ENCODE measurements around the gene TLX1. TPM values are rescaled to one million over a fixed set of nuclear protein-coding genes. Genes with fewer than 3 reads are reported as not detected.

TLX1 gene
- total RNA-seq, 1 donor from 2014 or later, result not detected

DNA sequence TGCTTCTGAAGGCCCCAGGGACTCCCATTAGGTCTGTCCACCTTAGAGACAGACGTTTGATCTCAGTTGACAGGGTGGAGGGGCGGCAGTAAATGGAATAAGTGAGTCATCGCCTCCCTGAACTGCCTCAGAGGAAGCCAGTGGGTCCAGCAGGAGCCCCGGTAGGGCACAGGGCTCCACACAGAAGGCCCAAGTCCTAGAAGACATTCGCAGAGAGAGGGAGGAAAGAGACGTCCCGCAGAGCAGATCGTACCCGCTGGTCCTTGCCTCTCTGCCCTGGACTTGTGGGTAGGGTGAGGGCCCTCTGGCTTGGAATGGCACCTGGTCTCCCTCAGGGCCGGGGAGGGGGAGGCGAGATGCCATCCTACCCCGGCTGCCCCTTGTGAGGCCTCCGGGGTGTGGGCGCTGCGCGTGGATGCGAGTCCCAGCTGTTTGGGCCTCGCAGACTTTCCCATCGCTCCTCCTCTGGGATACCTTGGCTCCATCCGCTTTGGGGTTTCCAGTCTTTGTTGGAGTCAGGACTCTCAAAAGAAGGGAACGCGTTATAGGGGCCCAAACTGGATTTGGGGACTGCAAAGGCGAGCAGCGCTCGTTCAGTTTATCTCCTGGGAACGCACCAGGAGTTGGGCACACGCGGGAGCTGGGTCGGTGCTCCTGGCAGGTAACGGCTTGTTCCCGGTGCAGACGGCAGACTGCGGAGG, 5.1 kb downstream of the TLX1 start:
- H3K36me3 ChIP-seq, result no peaks in the 10 kb centered on the region
- no peak overlapping the region for H3K4me3 ChIP-seq
- no peak for DNase-seq
- H3K4me1 ChIP-seq, result peaks cover 63% of the 10 kb centered on the region
- TF ChIP-seq, protein P1, sequence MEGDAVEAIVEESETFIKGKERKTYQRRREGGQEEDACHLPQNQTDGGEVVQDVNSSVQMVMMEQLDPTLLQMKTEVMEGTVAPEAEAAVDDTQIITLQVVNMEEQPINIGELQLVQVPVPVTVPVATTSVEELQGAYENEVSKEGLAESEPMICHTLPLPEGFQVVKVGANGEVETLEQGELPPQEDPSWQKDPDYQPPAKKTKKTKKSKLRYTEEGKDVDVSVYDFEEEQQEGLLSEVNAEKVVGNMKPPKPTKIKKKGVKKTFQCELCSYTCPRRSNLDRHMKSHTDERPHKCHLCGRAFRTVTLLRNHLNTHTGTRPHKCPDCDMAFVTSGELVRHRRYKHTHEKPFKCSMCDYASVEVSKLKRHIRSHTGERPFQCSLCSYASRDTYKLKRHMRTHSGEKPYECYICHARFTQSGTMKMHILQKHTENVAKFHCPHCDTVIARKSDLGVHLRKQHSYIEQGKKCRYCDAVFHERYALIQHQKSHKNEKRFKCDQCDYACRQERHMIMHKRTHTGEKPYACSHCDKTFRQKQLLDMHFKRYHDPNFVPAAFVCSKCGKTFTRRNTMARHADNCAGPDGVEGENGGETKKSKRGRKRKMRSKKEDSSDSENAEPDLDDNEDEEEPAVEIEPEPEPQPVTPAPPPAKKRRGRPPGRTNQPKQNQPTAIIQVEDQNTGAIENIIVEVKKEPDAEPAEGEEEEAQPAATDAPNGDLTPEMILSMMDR (IDR thresholded peaks at IDR 0.05; ENCODE audit: borderline replicate concordance), result no peak
- no peak overlapping the region for H3K27ac ChIP-seq (replicated peaks)
- H3K27me3 ChIP-seq (ENCODE audit: low read depth), result peaks cover 100% of the 10 kb centered on the region
- intact Hi-C loops (cut with micrococcal nuclease), result no loop called here
- H3K9me3 ChIP-seq (replicated peaks), result no peaks in the 10 kb centered on the region

DNA sequence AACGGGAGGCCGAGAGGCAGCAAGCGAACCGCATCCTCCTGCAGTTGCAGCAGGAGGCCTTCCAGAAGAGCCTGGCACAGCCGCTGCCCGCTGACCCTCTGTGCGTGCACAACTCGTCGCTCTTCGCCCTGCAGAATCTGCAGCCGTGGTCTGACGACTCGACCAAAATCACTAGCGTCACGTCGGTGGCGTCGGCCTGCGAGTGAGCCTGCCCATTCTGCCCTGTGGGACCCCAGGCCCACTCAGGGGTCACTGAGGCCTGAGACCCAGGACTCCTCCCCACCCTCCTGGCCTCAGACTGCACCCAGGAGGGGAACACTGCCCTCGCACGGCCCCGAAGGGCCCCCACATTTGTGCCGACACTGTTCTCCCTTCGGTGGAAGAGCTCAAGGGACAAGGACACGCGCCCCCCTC, 5.6 kb downstream of the TLX1 start:
- Histone ChIP-seq H3K4me3 (no peak overlapping the region), H3K27me3 (ENCODE audit: low read depth) (peaks cover 100% of the 10 kb centered on the region), H3K36me3 (no peaks in the 10 kb centered on the region), H3K4me1 (peaks cover 58% of the 10 kb centered on the region), H3K27ac (replicated peaks) (no peak overlapping the region), H3K9me3 (replicated peaks) (no peaks in the 10 kb centered on the region)
- TF ChIP-seq, protein P1 (IDR thresholded peaks at IDR 0.05; ENCODE audit: borderline replicate concordance), result no peak
- intact Hi-C loops (cut with micrococcal nuclease), result no loop called here
- no peak for DNase-seq

DNA sequence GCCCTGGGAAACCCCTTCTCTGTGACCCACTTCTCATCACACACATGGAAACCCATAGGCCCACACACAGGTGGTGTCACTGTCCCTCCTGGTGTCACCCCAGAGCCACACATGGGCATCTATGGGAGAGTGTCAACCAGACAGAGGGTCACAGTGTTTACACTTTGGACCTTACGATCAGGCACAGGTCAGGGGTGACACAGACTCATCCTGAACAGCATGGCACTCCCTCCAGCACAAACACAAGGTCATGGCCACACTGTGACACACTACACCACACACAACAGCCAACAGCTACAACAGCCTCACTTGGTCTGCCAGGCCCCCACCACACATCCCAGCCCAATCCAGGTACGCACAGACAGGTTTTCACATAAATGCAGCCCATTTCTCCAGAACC, 6.2 kb downstream of the TLX1 start:
- H3K4me3 ChIP-seq, result no peak overlapping the region
- intact Hi-C loops (cut with micrococcal nuclease), result no loop called here
- H3K27me3 ChIP-seq (ENCODE audit: low read depth), result peaks cover 100% of the 10 kb centered on the region
- no peak for DNase-seq
- H3K9me3 ChIP-seq (replicated peaks), result no peaks in the 10 kb centered on the region
- TF ChIP-seq, protein P1 (IDR thresholded peaks at IDR 0.05; ENCODE audit: borderline replicate concordance), result no peak
- H3K36me3 ChIP-seq, result no peaks in the 10 kb centered on the region
- H3K4me1 ChIP-seq, result peaks cover 58% of the 10 kb centered on the region
- H3K27ac ChIP-seq (replicated peaks), result no peak overlapping the region

DNA sequence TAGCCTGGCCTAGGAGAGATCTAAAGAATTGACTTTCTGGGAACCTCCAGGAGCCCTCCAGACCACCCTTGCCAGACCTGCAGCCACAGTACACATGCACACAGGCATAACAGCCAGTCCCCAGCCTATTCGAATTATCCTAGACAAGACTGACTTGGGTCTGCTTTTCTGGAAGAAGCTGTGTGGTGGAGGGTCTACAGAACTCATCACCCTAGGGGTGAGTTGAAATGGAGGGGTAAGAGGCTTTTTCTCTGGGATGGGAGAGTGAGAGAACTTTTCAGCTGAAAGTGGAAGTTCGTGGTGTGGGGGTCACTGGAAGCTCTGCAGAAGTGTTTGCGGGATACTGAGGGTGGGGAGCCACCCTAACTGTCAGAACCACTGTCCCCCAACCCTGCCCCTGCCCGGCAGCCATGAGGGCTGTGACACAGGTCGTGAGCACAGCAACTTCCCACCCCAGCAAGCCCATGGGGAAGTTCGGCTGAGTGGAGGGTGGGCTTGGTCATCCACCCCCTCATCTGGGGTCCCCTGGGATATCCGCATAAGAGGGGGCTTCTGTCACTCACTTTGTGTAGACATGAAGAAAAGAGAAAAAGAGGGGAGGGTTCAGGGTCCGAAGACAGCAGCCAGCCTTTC, 7.8 kb downstream of the TLX1 start:
- no peaks in the 10 kb centered on the region for H3K36me3 ChIP-seq
- H3K27ac ChIP-seq (replicated peaks), result no peak overlapping the region
- H3K9me3 ChIP-seq (replicated peaks), result no peaks in the 10 kb centered on the region
- H3K4me3 ChIP-seq, result peak overlapping the region; percentile 51
- intact Hi-C loops (cut with micrococcal nuclease), result no loop called here
- TF ChIP-seq, protein P1 (IDR thresholded peaks at IDR 0.05; ENCODE audit: borderline replicate concordance), result no peak
- DNase-seq, result no peak
- H3K27me3 ChIP-seq (ENCODE audit: low read depth), result peaks cover 100% of the 10 kb centered on the region
- H3K4me1 ChIP-seq, result peaks cover 46% of the 10 kb centered on the region

DNA sequence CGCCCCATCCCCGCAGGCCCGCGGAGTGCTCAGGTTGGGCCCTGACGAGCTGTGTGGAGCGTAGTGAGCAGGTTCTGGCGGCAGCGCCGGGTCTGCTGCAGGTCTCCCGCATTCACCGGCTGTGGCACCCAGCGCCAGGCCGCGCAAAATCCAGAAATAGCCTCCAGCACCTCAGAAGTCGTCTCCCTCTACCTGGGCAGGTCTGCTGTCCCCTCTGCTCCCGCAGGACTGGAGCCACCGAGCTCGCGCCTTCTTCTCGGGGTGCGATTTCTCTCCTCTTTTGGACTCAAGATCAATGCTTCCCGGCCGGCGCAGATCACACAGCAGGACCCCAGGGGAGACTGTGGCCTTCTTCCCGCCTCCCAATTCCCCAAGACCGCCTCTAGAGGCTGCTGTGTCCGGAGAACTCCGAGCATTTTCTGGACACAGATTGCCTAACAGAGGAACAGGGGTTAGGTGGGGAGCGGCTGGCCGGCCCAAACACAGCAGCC, 8.4 kb downstream of the TLX1 start:
- DNase-seq, result no peak
- H3K4me1 ChIP-seq, result peaks cover 40% of the 10 kb centered on the region
- peak overlapping the region; percentile 51 for H3K4me3 ChIP-seq
- H3K27ac ChIP-seq (replicated peaks), result no peak overlapping the region
- peaks cover 100% of the 10 kb centered on the region for H3K27me3 ChIP-seq (ENCODE audit: low read depth)
- TF ChIP-seq, protein P1 (IDR thresholded peaks at IDR 0.05; ENCODE audit: borderline replicate concordance), result peak; percentile 50
- H3K36me3 ChIP-seq, result no peaks in the 10 kb centered on the region
- intact Hi-C loops (cut with micrococcal nuclease), result no loop called here
- no peaks in the 10 kb centered on the region for H3K9me3 ChIP-seq (replicated peaks)

All from left ventricle myocardium inferior (tissue), 1 donor.